Measurements from ENCODE around the gene CAST. TPM values are rescaled to one million over a fixed set of nuclear protein-coding genes. Genes with fewer than 3 reads are reported as not detected.

The CAST gene
- total and polyA plus RNA-seq, 2 donors (not counting 3 experiments of a cell fraction or from before 2014, with no cell fraction given): 33.7 to 194 TPM

- Histone ChIP-seq H3K27me3 (ENCODE audit: control insufficient read depth in 2 of 2, insufficient read depth in 2 of 2, low read length in 2 of 2) (no peaks in the 10 kb centered on the region), H4K20me1 (replicated peaks; ENCODE audit: control insufficient read depth, extremely low read depth, insufficient read depth, low read length) (no peaks in the 10 kb centered on the region), H3K4me2 (ENCODE audit: insufficient read depth, low read length) (no peak overlapping the region), H3K36me3 (ENCODE audit: control insufficient read depth in 2 of 2, extremely low read depth in 1 of 2, insufficient read depth in 2 of 2, low read length in 2 of 2) (no peaks in the 10 kb centered on the region), H3K9me3 (replicated peaks; ENCODE audit: control insufficient read depth, insufficient read depth, low read length) (no peaks in the 10 kb centered on the region), H2AFZ (ENCODE audit: low read depth, low read length) (no peak overlapping the region), H3K4me1 (ENCODE audit: control insufficient read depth, extremely low read depth, insufficient read depth, low read length) (peaks cover 4% of the 10 kb centered on the region), H3K4me3 (replicated peaks in 1 of 3; ENCODE audit: insufficient read depth in 1 of 3, low read depth in 1 of 3, low read length in 3 of 3) (no peak overlapping the region), H3K79me2 (ENCODE audit: control insufficient read depth, insufficient read depth, low read length) (no peaks in the 10 kb centered on the region), H3K9ac (replicated peaks; ENCODE audit: extremely low read depth, insufficient read depth, low read length) (no peak overlapping the region), H3K9me1 (replicated peaks; ENCODE audit: control insufficient read depth, extremely low read depth, insufficient read depth, low read length) (no peaks in the 10 kb centered on the region), H3K27ac (ENCODE audit: insufficient read depth, low read depth, low read length) (no peak overlapping the region)
- TF ChIP-seq EZH2 (IDR thresholded peaks at IDR 0.05; ENCODE audit: borderline replicate concordance, low read depth, low read length, severe bottlenecking) (no peak), JUN (IDR thresholded peaks at IDR 0.05; ENCODE audit: borderline replicate concordance, insufficient read depth, insufficient read length, low read depth) (no peak), POLR2A (IDR thresholded peaks at IDR 0.05; ENCODE audit: low read depth, low read length) (no peak), FOS (IDR thresholded peaks at IDR 0.05; ENCODE audit: borderline replicate concordance, insufficient read depth, low read length) (no peak), POLR2AphosphoS5 (IDR thresholded peaks at IDR 0.05; ENCODE audit: insufficient read depth, low read depth, low read length) (no peak), MAX (IDR thresholded peaks at IDR 0.05; ENCODE audit: insufficient read depth, insufficient read length) (no peak), MYC (IDR thresholded peaks at IDR 0.05; ENCODE audit: low read depth, low read length) (no peak), GATA2 (IDR thresholded peaks at IDR 0.05; ENCODE audit: insufficient read depth, insufficient read length, low read depth, low read length) (no peak)
- TF ChIP-seq, protein P1, sequence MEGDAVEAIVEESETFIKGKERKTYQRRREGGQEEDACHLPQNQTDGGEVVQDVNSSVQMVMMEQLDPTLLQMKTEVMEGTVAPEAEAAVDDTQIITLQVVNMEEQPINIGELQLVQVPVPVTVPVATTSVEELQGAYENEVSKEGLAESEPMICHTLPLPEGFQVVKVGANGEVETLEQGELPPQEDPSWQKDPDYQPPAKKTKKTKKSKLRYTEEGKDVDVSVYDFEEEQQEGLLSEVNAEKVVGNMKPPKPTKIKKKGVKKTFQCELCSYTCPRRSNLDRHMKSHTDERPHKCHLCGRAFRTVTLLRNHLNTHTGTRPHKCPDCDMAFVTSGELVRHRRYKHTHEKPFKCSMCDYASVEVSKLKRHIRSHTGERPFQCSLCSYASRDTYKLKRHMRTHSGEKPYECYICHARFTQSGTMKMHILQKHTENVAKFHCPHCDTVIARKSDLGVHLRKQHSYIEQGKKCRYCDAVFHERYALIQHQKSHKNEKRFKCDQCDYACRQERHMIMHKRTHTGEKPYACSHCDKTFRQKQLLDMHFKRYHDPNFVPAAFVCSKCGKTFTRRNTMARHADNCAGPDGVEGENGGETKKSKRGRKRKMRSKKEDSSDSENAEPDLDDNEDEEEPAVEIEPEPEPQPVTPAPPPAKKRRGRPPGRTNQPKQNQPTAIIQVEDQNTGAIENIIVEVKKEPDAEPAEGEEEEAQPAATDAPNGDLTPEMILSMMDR (IDR thresholded peaks at IDR 0.05; ENCODE audit: extremely low read depth in 1 of 2, insufficient read depth in 1 of 2, low read depth in 1 of 2, low read length in 2 of 2): no peak
- dilution Hi-C loops (cut with MboI; ENCODE audit: extremely low pct_ligation_motif_present, low sequenced_read_pairs): no loop called here
- intact Hi-C loops (cut with micrococcal nuclease): no loop called here
- ChIA-PET CTCF (interaction anchor here (1.0 to 1.1 kb wide), 2 partner anchors 10 to 275 kb away, joined by 3 to 6 read pairs; no protein-coding TSS in a partner anchor), POLR2A (no interaction called here)
- FAIRE-seq (no peak), DNase-seq (ENCODE audit: low read depth, low spot score) (no peak)
- BruUV-seq (replicated peaks): no TSS peak
Observed at GRCh38 chr5:96619946-96620345, 42.2 kb upstream of the CAST start.

Measured in endothelial cell of umbilical vein (primary cell).